Measurements from ENCODE around the gene CEP19. TPM values are rescaled to one million over a fixed set of nuclear protein-coding genes. Genes with fewer than 3 reads are reported as not detected.

Gene CEP19
- polyA plus RNA-seq, 1 donor from 2014 or later = 43.1 TPM

DNA sequence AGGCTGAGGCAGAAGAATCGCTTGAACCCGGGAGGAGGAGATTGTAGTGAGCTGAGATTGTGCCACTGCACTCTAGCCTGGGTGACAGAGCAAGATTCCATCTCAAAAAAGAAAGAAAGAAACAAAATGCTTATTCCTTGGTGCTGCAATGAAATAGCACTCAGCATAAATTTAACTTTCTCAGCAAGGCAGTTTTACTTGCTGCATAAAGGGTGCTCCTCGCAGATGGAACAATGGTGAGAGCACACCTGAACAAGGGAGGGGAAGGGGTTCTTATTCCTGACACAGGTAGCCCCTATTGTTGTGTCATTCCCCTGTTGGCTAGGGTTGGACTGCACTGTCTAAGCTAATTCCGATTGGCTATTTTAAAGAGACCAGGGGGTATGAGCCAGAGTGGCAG, 44.7 kb upstream of the CEP19 start:
- no peak overlapping the region for H3K9ac ChIP-seq (ENCODE audit: low read length)
- H3K9me3 ChIP-seq (ENCODE audit: low read length) = no peaks in the 10 kb centered on the region
- no peaks in the 10 kb centered on the region for H4K20me1 ChIP-seq (ENCODE audit: insufficient read depth)
- H3K27me3 ChIP-seq (ENCODE audit: insufficient read depth, low read depth, low read length) = no peaks in the 10 kb centered on the region
- H3K36me3 ChIP-seq (ENCODE audit: insufficient read depth, low read length) = peaks cover 4% of the 10 kb centered on the region
- no peak overlapping the region for H3K27ac ChIP-seq (ENCODE audit: low read length)
- H2AFZ ChIP-seq (ENCODE audit: low read depth, low read length) = no peak overlapping the region
- H3K4me2 ChIP-seq (ENCODE audit: low read length) = no peak overlapping the region
- peaks cover 58% of the 10 kb centered on the region for H3K79me2 ChIP-seq (replicated peaks; ENCODE audit: insufficient read depth, low read length)
- no peaks in the 10 kb centered on the region for H3F3A ChIP-seq (ENCODE audit: insufficient read depth, low read length, poor library complexity, severe bottlenecking)
- TF ChIP-seq, protein P1, sequence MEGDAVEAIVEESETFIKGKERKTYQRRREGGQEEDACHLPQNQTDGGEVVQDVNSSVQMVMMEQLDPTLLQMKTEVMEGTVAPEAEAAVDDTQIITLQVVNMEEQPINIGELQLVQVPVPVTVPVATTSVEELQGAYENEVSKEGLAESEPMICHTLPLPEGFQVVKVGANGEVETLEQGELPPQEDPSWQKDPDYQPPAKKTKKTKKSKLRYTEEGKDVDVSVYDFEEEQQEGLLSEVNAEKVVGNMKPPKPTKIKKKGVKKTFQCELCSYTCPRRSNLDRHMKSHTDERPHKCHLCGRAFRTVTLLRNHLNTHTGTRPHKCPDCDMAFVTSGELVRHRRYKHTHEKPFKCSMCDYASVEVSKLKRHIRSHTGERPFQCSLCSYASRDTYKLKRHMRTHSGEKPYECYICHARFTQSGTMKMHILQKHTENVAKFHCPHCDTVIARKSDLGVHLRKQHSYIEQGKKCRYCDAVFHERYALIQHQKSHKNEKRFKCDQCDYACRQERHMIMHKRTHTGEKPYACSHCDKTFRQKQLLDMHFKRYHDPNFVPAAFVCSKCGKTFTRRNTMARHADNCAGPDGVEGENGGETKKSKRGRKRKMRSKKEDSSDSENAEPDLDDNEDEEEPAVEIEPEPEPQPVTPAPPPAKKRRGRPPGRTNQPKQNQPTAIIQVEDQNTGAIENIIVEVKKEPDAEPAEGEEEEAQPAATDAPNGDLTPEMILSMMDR (IDR thresholded peaks at IDR 0.05; ENCODE audit: poor library complexity, severe bottlenecking) = no peak
- TF ChIP-seq EZH2 (IDR thresholded peaks at IDR 0.05; ENCODE audit: borderline replicate concordance, insufficient read depth, low read length, poor library complexity, severe bottlenecking) = no peak
- TF ChIP-seq TAF1 (IDR thresholded peaks at IDR 0.05; ENCODE audit: low read depth) = no peak
- TF ChIP-seq MXI1 (conservative IDR thresholded peaks at IDR 0.05; ENCODE audit: poor library complexity, severe bottlenecking) = no peak
- TF ChIP-seq, protein P2, sequence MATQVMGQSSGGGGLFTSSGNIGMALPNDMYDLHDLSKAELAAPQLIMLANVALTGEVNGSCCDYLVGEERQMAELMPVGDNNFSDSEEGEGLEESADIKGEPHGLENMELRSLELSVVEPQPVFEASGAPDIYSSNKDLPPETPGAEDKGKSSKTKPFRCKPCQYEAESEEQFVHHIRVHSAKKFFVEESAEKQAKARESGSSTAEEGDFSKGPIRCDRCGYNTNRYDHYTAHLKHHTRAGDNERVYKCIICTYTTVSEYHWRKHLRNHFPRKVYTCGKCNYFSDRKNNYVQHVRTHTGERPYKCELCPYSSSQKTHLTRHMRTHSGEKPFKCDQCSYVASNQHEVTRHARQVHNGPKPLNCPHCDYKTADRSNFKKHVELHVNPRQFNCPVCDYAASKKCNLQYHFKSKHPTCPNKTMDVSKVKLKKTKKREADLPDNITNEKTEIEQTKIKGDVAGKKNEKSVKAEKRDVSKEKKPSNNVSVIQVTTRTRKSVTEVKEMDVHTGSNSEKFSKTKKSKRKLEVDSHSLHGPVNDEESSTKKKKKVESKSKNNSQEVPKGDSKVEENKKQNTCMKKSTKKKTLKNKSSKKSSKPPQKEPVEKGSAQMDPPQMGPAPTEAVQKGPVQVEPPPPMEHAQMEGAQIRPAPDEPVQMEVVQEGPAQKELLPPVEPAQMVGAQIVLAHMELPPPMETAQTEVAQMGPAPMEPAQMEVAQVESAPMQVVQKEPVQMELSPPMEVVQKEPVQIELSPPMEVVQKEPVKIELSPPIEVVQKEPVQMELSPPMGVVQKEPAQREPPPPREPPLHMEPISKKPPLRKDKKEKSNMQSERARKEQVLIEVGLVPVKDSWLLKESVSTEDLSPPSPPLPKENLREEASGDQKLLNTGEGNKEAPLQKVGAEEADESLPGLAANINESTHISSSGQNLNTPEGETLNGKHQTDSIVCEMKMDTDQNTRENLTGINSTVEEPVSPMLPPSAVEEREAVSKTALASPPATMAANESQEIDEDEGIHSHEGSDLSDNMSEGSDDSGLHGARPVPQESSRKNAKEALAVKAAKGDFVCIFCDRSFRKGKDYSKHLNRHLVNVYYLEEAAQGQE (IDR thresholded peaks at IDR 0.05; ENCODE audit: borderline replicate concordance) = no peak
- TF ChIP-seq EP300 (conservative IDR thresholded peaks at IDR 0.05; ENCODE audit: poor library complexity, severe bottlenecking) = no peak
- no peak for TF ChIP-seq RAD21 (conservative IDR thresholded peaks at IDR 0.05)
- no peak for TF ChIP-seq SMC3 (conservative IDR thresholded peaks at IDR 0.05; ENCODE audit: poor library complexity)
- TF ChIP-seq POLR2AphosphoS5 (IDR thresholded peaks at IDR 0.05) = no peak
- H3K4me3 ChIP-seq (ENCODE audit: low read length) = no peak overlapping the region
- no peaks in the 10 kb centered on the region for H3K9me2 ChIP-seq (ENCODE audit: insufficient read depth, low read length)

DNA sequence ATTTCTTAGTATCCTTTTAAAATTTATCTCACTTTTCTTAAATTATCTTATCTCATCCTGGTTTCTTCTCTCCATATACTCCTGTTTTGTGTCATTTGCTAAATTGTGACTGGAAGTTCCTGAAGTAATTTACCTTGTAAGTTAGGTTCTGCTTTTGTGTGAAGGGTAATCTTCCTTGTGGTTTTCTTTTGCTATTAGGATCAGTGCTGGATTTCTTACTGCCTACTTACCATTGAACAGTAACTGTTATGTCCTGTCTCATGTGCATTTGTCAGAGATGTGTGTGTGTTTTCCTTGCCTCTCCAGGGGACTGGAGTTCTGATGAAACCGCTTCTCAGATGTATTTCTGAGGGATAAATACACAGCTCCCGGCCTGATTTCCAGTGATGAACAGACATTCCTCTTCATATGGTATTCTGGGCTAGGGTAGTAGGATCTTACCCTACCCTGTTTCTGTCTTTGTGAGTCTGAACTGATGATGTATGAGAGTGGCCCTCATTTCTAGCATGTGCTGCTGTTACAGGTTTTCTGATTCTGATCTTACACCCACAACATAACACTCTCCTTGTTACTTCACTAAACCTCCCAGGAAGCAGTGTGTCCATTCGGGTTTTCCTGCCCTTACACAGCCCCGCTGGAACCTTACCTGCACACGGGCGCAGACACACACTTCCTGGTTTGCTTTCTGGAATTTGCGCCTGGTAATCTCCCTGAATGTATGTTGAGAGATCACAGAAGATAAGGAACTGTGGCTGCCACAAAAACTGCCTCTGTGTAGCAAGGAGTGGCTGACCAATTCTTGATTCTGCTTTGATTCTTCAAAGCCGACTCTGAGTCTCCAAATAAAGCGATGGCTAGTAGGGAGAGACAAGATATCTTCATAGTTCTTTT, 42.3 kb upstream of the CEP19 start:
- Histone ChIP-seq H3K9me2 (ENCODE audit: insufficient read depth, low read length) (no peaks in the 10 kb centered on the region), H3F3A (ENCODE audit: insufficient read depth, low read length, poor library complexity, severe bottlenecking) (no peaks in the 10 kb centered on the region), H3K9me3 (ENCODE audit: low read length) (no peaks in the 10 kb centered on the region), H4K20me1 (ENCODE audit: insufficient read depth) (no peaks in the 10 kb centered on the region), H3K4me3 (ENCODE audit: low read length) (no peak overlapping the region), H3K79me2 (replicated peaks; ENCODE audit: insufficient read depth, low read length) (peaks cover 67% of the 10 kb centered on the region), H3K36me3 (ENCODE audit: insufficient read depth, low read length) (no peaks in the 10 kb centered on the region), H3K9ac (ENCODE audit: low read length) (no peak overlapping the region), H3K4me2 (ENCODE audit: low read length) (no peak overlapping the region), H3K27me3 (ENCODE audit: insufficient read depth, low read depth, low read length) (no peaks in the 10 kb centered on the region), H3K27ac (ENCODE audit: low read length) (no peak overlapping the region), H2AFZ (ENCODE audit: low read depth, low read length) (no peak overlapping the region)
- TF ChIP-seq EP300 (conservative IDR thresholded peaks at IDR 0.05; ENCODE audit: poor library complexity, severe bottlenecking) = no peak
- TF ChIP-seq, protein P1 (IDR thresholded peaks at IDR 0.05; ENCODE audit: poor library complexity, severe bottlenecking) = no peak
- no peak for TF ChIP-seq POLR2AphosphoS5 (IDR thresholded peaks at IDR 0.05)
- no peak for TF ChIP-seq RAD21 (conservative IDR thresholded peaks at IDR 0.05)
- TF ChIP-seq SMC3 (conservative IDR thresholded peaks at IDR 0.05; ENCODE audit: poor library complexity) = no peak
- TF ChIP-seq MXI1 (conservative IDR thresholded peaks at IDR 0.05; ENCODE audit: poor library complexity, severe bottlenecking) = no peak
- TF ChIP-seq TAF1 (IDR thresholded peaks at IDR 0.05; ENCODE audit: low read depth) = no peak
- TF ChIP-seq, protein P2 (IDR thresholded peaks at IDR 0.05; ENCODE audit: borderline replicate concordance) = no peak
- TF ChIP-seq EZH2 (IDR thresholded peaks at IDR 0.05; ENCODE audit: borderline replicate concordance, insufficient read depth, low read length, poor library complexity, severe bottlenecking) = no peak

Measured in neural cell (in vitro differentiated cells).